ENCODE data around the gene TTC28. TPM values are rescaled to one million over a fixed set of nuclear protein-coding genes. Genes with fewer than 3 reads are reported as not detected.

The TTC28 gene
- total RNA-seq, 1 experiment from 2014 or later: 0.12 TPM

GRCh38 chr22:28341001-28341400, 338.6 kb downstream of the TTC28 start:
- ChIA-PET RAD21 (ENCODE audit: low non-redundant PET in 1 of 2, low total read pairs in 2 of 2, uncharacterized antibody in 2 of 2, unreplicated experiment in 2 of 2) (no interaction called here), POLR2A (no interaction called here), CTCF (no interaction called here)
- intact Hi-C loops (cut with micrococcal nuclease): no loop called here
- H3K9ac ChIP-seq (ENCODE audit: low read length): no peak overlapping the region
- no peaks in the 10 kb centered on the region for H4K20me1 ChIP-seq (ENCODE audit: insufficient read depth)
- no TSS peak for BruUV-seq (replicated peaks)
- no peaks in the 10 kb centered on the region for H3K4me1 ChIP-seq (ENCODE audit: control insufficient read depth in 1 of 2, insufficient read depth in 2 of 2, low read length in 2 of 2)
- no peaks in the 10 kb centered on the region for H3K9me2 ChIP-seq (ENCODE audit: insufficient read depth)
- no peak overlapping the region for H3K27ac ChIP-seq (ENCODE audit: low read depth, low read length)
- peaks cover 26% of the 10 kb centered on the region for H3K27me3 ChIP-seq (ENCODE audit: insufficient read depth, low read length)
- DNase-seq (ENCODE audit: low read depth, low spot score) (no peak), ATAC-seq (no peak)
- no peaks in the 10 kb centered on the region for H3K9me3 ChIP-seq (ENCODE audit: control insufficient read depth in 1 of 2, insufficient read depth in 1 of 2, low read depth in 1 of 2, low read length in 2 of 2)
- H3K4me3 ChIP-seq (replicated peaks in 1 of 2; ENCODE audit: low read depth in 1 of 2, low read length in 2 of 2): no peak overlapping the region
- no peaks in the 10 kb centered on the region for H3K79me2 ChIP-seq (ENCODE audit: insufficient read depth, low read length)
- TF ChIP-seq CEBPB (IDR thresholded peaks at IDR 0.05; ENCODE audit: low read depth) (no peak), CBX3 (IDR thresholded peaks at IDR 0.05; ENCODE audit: low read depth) (no peak), SP1 (IDR thresholded peaks at IDR 0.05; ENCODE audit: low read depth) (no peak), POLR2A (IDR thresholded peaks at IDR 0.05; ENCODE audit: borderline replicate concordance, extremely low read depth, insufficient read depth, insufficient read length) (no peak), ATF3 (IDR thresholded peaks at IDR 0.05) (no peak), RAD21 (IDR thresholded peaks at IDR 0.05; ENCODE audit: low read depth) (no peak), REST (IDR thresholded peaks at IDR 0.05; ENCODE audit: low read depth) (no peak), YY1 (IDR thresholded peaks at IDR 0.05; ENCODE audit: extremely low read depth, insufficient replicate concordance, low read depth, low read length) (no peak), FOSL1 (IDR thresholded peaks at IDR 0.05; ENCODE audit: low read depth) (no peak), EZH2phosphoT487 (IDR thresholded peaks at IDR 0.05; ENCODE audit: borderline replicate concordance) (no peak), JUND (IDR thresholded peaks at IDR 0.05) (no peak), ZNF274 (IDR thresholded peaks at IDR 0.05; ENCODE audit: low read depth, low read length) (no peak), MAX (IDR thresholded peaks at IDR 0.05) (no peak), SRF (IDR thresholded peaks at IDR 0.05; ENCODE audit: low read depth) (no peak), POLR2AphosphoS5 (IDR thresholded peaks at IDR 0.05; ENCODE audit: low read depth, low read length) (no peak), ELF1 (IDR thresholded peaks at IDR 0.05; ENCODE audit: borderline replicate concordance, low read depth) (no peak)
- H3K4me2 ChIP-seq (ENCODE audit: low read length): no peak overlapping the region
- no peaks in the 10 kb centered on the region for H3K36me3 ChIP-seq (ENCODE audit: control insufficient read depth in 1 of 2, insufficient read depth in 2 of 2, low read length in 2 of 2)
- no peak overlapping the region for H2AFZ ChIP-seq (ENCODE audit: low read depth, low read length, poor library complexity, severe bottlenecking)
